Activated T-cell treated with anti-CD3 and anti-CD28 coated beads, Interleukin-2, amount 50 U/mL, for 72 hours (primary cell): ENCODE results near the gene PRH1. TPM values are rescaled to one million over a fixed set of nuclear protein-coding genes. Genes with fewer than 3 reads are reported as not detected.

Experiments used
- ATAC-seq, 2 donors: fragments of 150-1000 bp; cut with Tn5 transposase; replicated peaks in 1 of 2; 2 replicates each; pipeline ENCODE4 v1.10.0; 2021; ENCODE audit warnings: moderate library complexity in 2 of 2, mild to moderate bottlenecking in 1 of 2
- DNase-seq, 2 donors: peaks; one replicate each; pipeline ENCODE4 v3.0.0; 2021 to 2022; ENCODE audit warnings: mixed read lengths in 1 of 2
- H3K27ac Mint-ChIP-seq: one replicate; pipeline ENCODE4 v1.8.0; 2022; ENCODE audit warnings: mild to moderate bottlenecking, moderate library complexity, mixed read lengths
- H3K27me3 Mint-ChIP-seq: one replicate; pipeline ENCODE4 v1.8.0; 2022; ENCODE audit warnings: low read depth, mixed read lengths
- H3K36me3 Mint-ChIP-seq, 2 donors: one replicate each; pipeline ENCODE4 v1.8.0; 2022; ENCODE audit warnings: mixed read lengths in 2 of 2, mild to moderate bottlenecking in 1 of 2; ENCODE audit not compliant: insufficient read depth in 2 of 2
- H3K4me1 Mint-ChIP-seq: one replicate; pipeline ENCODE4 v1.8.0; 2022; ENCODE audit warnings: low read depth, mixed read lengths
- H3K4me3 Mint-ChIP-seq, 2 donors: one replicate each; pipeline ENCODE4 v1.8.0; 2022; ENCODE audit warnings: mild to moderate bottlenecking in 2 of 2, mixed read lengths in 2 of 2, moderate library complexity in 2 of 2
- H3K9me3 Mint-ChIP-seq, 2 donors: one replicate each; pipeline ENCODE4 v1.8.0; 2022; ENCODE audit warnings: mixed read lengths in 2 of 2
- total RNA-seq, 2 donors: library from RNA; stranded (reverse); gene quantifications; one replicate each; pipeline ENCODE4 v1.2.3, GENCODE V29; 2022

Gene PRH1
- total RNA-seq, 2 donors from 2014 or later, result 13.0 to 17.6 TPM

DNA sequence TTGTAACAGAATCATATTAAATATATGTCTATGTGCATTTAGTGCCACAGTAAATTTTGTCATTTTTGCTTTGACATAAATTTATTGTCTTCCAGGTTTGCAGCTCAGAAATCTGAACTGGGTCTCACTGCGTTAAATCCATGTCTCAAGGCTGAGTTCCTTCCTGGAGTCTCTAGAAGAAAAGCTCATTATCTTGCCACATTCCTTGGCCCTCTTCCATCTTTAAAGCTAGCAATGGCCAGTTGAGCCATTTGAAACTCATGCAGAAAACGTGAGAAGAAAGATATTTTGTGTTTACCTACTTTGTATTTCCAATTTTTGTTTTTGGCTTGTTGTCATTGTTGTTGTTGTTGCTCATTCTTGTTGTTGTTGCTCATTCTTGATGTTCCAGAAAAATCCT is 10.7 kb downstream of the PRH1 start:
- Mint-ChIP-seq H3K4me1 (no peaks in the 10 kb centered on the region), H3K27ac (peak overlapping the region; percentile 54), H3K9me3 (peaks cover 2 to 11% of the 10 kb centered on the region in 2 donors), H3K36me3 (peaks cover 6 to 9% of the 10 kb centered on the region in 2 donors), H3K4me3 (no peak overlapping the region), H3K27me3 (no peaks in the 10 kb centered on the region)
- DNase-seq, result no peak
- ATAC-seq, result no peak

DNA sequence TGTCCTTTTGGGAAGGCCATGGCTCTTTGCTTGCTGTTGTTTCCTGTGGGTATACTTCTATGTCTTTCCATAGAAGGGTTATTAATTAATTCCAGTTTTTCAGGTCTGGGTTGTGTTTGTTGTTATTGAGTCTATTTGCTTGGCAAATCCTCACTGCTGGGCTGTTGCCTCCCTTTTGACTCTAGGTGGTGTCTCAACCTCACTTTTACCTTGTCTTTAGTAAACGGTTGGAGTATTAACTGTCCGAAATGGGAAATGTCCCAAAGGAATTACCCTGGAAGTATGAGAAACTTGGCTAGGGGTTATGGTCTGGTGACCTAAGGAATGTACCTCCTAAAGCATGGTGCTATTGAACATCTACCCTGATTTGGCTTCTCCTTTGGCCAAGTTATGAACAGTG is 16.7 kb downstream of the PRH1 start:
- no peaks in the 10 kb centered on the region for H3K27me3 Mint-ChIP-seq
- DNase-seq (no peak), ATAC-seq (no peak)
- H3K36me3 Mint-ChIP-seq, result peaks cover 0 to 4% of the 10 kb centered on the region in 2 donors
- H3K27ac Mint-ChIP-seq, result no peak overlapping the region
- H3K9me3 Mint-ChIP-seq, result peaks cover 0 to 5% of the 10 kb centered on the region in 2 donors
- no peak overlapping the region for H3K4me3 Mint-ChIP-seq
- no peaks in the 10 kb centered on the region for H3K4me1 Mint-ChIP-seq

DNA sequence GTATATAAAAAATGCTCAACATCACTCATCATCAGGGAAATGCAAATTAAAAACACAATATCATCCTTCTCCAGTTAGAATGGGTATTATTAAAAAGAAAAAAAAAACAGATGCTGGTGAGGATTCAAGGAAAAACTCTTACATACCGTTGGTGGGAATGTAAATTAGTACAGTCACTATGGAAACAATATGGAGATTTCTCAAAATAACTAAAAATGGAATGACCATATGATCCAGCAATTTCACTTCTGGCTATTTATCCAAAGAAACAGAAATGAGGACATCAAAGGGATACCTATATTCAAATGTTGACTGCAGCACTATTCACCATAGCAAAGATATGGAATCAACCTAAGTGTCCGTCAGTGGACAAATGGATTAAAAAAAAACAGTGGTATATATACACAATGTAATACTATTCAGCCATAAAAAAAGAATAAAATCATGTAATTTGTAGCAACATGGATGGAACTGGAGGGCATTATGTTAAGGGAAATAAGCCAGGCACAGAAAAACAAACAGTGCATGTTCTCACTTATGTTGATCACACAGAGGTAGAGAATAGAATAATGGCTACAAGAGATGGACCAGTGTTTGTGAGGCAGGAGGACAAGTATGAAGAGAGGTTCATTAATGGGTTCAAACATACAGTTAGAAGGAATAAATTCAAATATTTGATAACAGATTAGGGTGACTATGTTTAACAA is 20.4 kb downstream of the PRH1 start:
- no peak for ATAC-seq
- Mint-ChIP-seq H3K4me1 (no peaks in the 10 kb centered on the region), H3K27ac (no peak overlapping the region), H3K4me3 (no peak overlapping the region), H3K9me3 (peaks cover 9 to 13% of the 10 kb centered on the region in 2 donors), H3K36me3 (peaks cover 5 to 20% of the 10 kb centered on the region in 2 donors), H3K27me3 (no peaks in the 10 kb centered on the region)
- no peak for DNase-seq

DNA sequence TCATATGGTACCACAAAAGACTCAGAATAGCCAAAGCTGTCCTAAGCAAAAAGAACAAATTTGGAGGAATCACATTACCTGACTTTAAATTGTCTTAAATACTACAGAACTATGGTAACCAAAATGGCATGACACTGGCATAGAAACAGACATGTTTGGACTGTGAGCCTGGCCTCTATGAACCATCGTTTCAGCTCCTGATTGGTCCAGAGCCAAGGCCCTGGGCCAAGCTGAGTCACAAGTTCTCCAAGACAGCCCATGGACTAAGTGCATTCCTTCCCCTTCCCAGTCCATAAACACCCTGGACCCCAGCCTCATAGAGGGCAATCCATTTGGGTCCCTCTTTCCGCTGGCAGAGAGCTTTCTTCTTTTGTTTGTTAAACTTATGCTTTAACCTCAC is 22.7 kb downstream of the PRH1 start:
- no peak overlapping the region for H3K4me3 Mint-ChIP-seq
- DNase-seq, result no peak
- H3K9me3 Mint-ChIP-seq, result peaks cover 13 to 26% of the 10 kb centered on the region in 2 donors
- no peaks in the 10 kb centered on the region for H3K4me1 Mint-ChIP-seq
- H3K27ac Mint-ChIP-seq, result no peak overlapping the region
- no peaks in the 10 kb centered on the region for H3K27me3 Mint-ChIP-seq
- no peak for ATAC-seq
- peaks cover 21 to 39% of the 10 kb centered on the region in 2 donors for H3K36me3 Mint-ChIP-seq

DNA sequence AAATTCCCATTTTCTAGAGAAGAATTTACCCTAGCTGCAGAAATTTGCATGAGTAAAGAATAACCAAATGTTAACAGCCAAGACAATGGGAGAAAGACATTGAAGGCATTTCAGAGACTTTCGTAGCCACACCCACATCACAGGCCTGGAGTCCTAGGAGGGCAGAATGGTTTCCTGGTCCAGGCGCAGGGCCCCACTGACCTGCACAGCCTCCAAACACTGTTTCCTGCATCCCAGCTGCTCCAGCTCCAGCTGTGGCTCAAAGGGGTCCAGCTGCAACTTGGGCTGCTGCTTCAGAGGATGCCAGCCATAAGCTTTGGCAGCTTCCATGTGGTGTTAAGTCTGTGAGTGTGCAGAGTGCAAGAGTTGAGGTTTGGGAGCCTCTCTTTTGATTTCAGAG is 28.2 kb downstream of the PRH1 start:
- Mint-ChIP-seq H3K9me3 (peaks cover 14 to 26% of the 10 kb centered on the region in 2 donors), H3K4me3 (no peak overlapping the region), H3K27ac (no peak overlapping the region), H3K4me1 (peaks cover 19% of the 10 kb centered on the region), H3K36me3 (peaks cover 26 to 36% of the 10 kb centered on the region in 2 donors), H3K27me3 (no peaks in the 10 kb centered on the region)
- DNase-seq (no peak), ATAC-seq (no peak)

GRCh38 chr12:10853776-10854175 is 30.3 kb downstream of the PRH1 start:
- no peak overlapping the region for H3K4me3 Mint-ChIP-seq

GRCh38 chr12:10851243-10851858 is 32.7 kb downstream of the PRH1 start:
- DNase-seq, result no peak
- H3K27ac Mint-ChIP-seq, result peak overlapping the region; percentile 34
- peaks cover 5 to 11% of the 10 kb centered on the region in 2 donors for H3K36me3 Mint-ChIP-seq
- no peak overlapping the region for H3K4me3 Mint-ChIP-seq
- peaks cover 4 to 6% of the 10 kb centered on the region in 2 donors for H3K9me3 Mint-ChIP-seq
- H3K4me1 Mint-ChIP-seq, result peaks cover 22% of the 10 kb centered on the region
- no peak for ATAC-seq
- no peaks in the 10 kb centered on the region for H3K27me3 Mint-ChIP-seq

More at GRCh38 chr12:10853776-10854175, 30.3 kb downstream of the PRH1 start:
- peaks cover 22% of the 10 kb centered on the region for H3K4me1 Mint-ChIP-seq
- H3K27me3 Mint-ChIP-seq, result no peaks in the 10 kb centered on the region
- no peak overlapping the region for H3K27ac Mint-ChIP-seq
- DNase-seq (no peak), ATAC-seq (no peak)
- H3K9me3 Mint-ChIP-seq, result peaks cover 11 to 18% of the 10 kb centered on the region in 2 donors
- H3K36me3 Mint-ChIP-seq, result peaks cover 21 to 27% of the 10 kb centered on the region in 2 donors

GRCh38 chr12:10849425-10849878 is 34.6 kb downstream of the PRH1 start, which contains the start of gene PRR4:
TSS of gene PRR4 (minus strand) at chr12:10849475. CDS start at chr12:10849437, 38 bp downstream.
- peaks cover 22% of the 10 kb centered on the region for H3K4me1 Mint-ChIP-seq
- H3K27me3 Mint-ChIP-seq, result no peaks in the 10 kb centered on the region
- ATAC-seq (peak in 1 of 2 donors; percentile 51), DNase-seq (no peak)
- H3K4me3 Mint-ChIP-seq, result no peak within 1 kb of the TSS
- no peaks in the 10 kb centered on the region for H3K9me3 Mint-ChIP-seq
- H3K27ac Mint-ChIP-seq, result no peak within 1 kb of the TSS
- H3K36me3 Mint-ChIP-seq, result peaks cover 0 to 5% of the 10 kb centered on the region in 2 donors

DNA sequence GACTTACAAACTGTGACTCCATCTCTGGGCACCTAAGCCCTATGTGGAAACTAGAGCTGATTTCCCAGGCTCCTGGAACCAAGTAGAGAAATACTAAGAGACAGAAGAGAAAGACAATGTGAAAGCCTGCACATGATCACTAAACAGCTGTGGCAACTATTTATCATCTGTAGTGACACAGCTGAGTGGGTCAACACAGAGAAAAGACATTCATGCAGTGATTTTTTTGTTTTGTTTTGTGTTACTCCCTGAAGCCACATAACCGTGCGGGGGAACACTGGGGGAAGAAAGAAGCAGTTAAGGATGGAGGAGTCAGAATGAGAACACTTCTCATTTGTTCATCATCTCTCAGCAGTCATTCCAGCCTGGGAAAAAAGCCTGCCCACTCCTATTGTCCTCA is 36.3 kb downstream of the PRH1 start:
- Mint-ChIP-seq H3K27ac (no peak overlapping the region), H3K9me3 (no peaks in the 10 kb centered on the region), H3K4me1 (peaks cover 22% of the 10 kb centered on the region), H3K27me3 (no peaks in the 10 kb centered on the region), H3K36me3 (peaks cover 0 to 5% of the 10 kb centered on the region in 2 donors), H3K4me3 (no peak overlapping the region)
- DNase-seq (no peak), ATAC-seq (no peak)

GRCh38 chr12:10842862-10843261 is 41.2 kb downstream of the PRH1 start:
- DNase-seq, result no peak
- Mint-ChIP-seq H3K4me3 (no peak overlapping the region), H3K27me3 (no peaks in the 10 kb centered on the region), H3K4me1 (no peaks in the 10 kb centered on the region), H3K9me3 (peaks cover 0 to 1% of the 10 kb centered on the region in 2 donors), H3K36me3 (peaks cover 0 to 5% of the 10 kb centered on the region in 2 donors), H3K27ac (no peak overlapping the region)
- ATAC-seq, result no peak

DNA sequence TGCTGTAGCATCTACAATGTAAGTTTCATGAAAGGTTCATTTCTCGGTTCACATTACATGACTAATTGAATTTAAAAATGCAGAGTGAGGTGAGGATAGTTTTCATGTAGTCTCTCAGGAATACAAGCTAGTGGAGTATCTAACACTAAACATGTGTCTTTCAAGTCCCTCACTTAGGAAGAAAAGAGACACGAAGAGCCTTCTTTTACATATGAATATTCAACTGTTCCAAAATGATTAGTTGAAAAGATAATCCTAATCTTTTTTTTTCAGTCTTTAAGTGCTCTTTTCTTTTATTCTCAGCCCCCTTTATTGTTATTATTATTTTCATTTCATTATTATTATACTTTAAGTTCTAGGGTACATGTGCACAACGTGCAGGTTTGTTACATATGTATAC is 45.6 kb downstream of the PRH1 start:
- ATAC-seq (no peak), DNase-seq (no peak)
- H3K36me3 Mint-ChIP-seq, result no peaks in the 10 kb centered on the region
- H3K27me3 Mint-ChIP-seq, result no peaks in the 10 kb centered on the region
- H3K4me3 Mint-ChIP-seq, result no peak overlapping the region
- no peaks in the 10 kb centered on the region for H3K4me1 Mint-ChIP-seq
- H3K9me3 Mint-ChIP-seq, result peaks cover 0 to 3% of the 10 kb centered on the region in 2 donors
- H3K27ac Mint-ChIP-seq, result no peak overlapping the region
